SK-N-SH (cell line): ENCODE results near the gene TCF19. TPM values are rescaled to one million over a fixed set of nuclear protein-coding genes. Genes with fewer than 3 reads are reported as not detected.

Experiments used
- CTCF ChIA-PET: fragments of 300-600, 350-600 bp; formaldehyde crosslinking; extraction: SDS; loops from one replicate; lab custom pipeline; 2021; lab: Yijun Ruan, JAX
- POLR2A ChIA-PET: fragments of 350-600 bp; sonication (Branson Sonifier 250); formaldehyde crosslinking; extraction: SDS; loops from one replicate; lab custom pipeline; 2020; ENCODE audit warnings: antibody characterized with exemption, inconsistent platforms; lab: Yijun Ruan, JAX
- DNase-seq: peaks from one replicate; pipeline ENCODE4 v3.0.0; 2012
- H2AFZ ChIP-seq: fragments of 200-600 bp; sonication (generic); 2 replicates; pipeline ENCODE4 v1.8.1; 2016; ENCODE audit warnings: antibody characterized with exemption, mild to moderate bottlenecking, low read depth
- H3F3A ChIP-seq: fragments of 200-600 bp; sonication (generic); replicated peaks from 2 replicates; pipeline ENCODE3; 2016; ENCODE audit warnings: antibody characterized with exemption, mild to moderate bottlenecking; ENCODE audit not compliant: insufficient read depth
- H3K27ac ChIP-seq, 2 experiments: fragments of 200-500 bp in 1 of 2; fragments of 200-600 bp in 1 of 2; sonication (Bioruptor generic) in 1 of 2; sonication (generic), shearing (Covaris generic) in 1 of 2; 2 replicates each; pipeline versions ENCODE4 v1.5.1 to v1.6.1; 2014 to 2016; ENCODE audit warnings: low read depth in 2 of 2, inconsistent platforms in 1 of 2, low read length in 1 of 2, mild to moderate bottlenecking in 1 of 2, mixed read lengths in 1 of 2
- H3K27me3 ChIP-seq: fragments of 200-600 bp; sonication (generic), shearing (Covaris generic); 2 replicates; pipeline ENCODE4 v1.6.1; 2016; ENCODE audit warnings: mixed run types; ENCODE audit not compliant: insufficient read depth
- H3K36me3 ChIP-seq, 2 experiments: fragments of 200-500 bp in 1 of 2; fragments of 200-600 bp in 1 of 2; sonication (Bioruptor generic) in 1 of 2; sonication (generic) in 1 of 2; replicated peaks in 1 of 2; 2 replicates each; pipeline versions ENCODE3 to v1.5.1; 2014 to 2016; ENCODE audit warnings: low read length in 1 of 2, mild to moderate bottlenecking in 1 of 2; ENCODE audit not compliant: insufficient read depth in 2 of 2, control insufficient read depth in 1 of 2
- H3K4me1 ChIP-seq, 2 experiments: fragments of 200-500 bp in 1 of 2; fragments of 200-600 bp in 1 of 2; sonication (Bioruptor generic) in 1 of 2; sonication (generic), shearing (Covaris generic) in 1 of 2; 2 replicates each; pipeline versions ENCODE4 v1.5.1 to v1.6.1; 2014 to 2016; ENCODE audit warnings: low read depth in 1 of 2, low read length in 1 of 2, mixed run types in 1 of 2; ENCODE audit not compliant: insufficient read depth in 2 of 2, control insufficient read depth in 1 of 2
- H3K4me2 ChIP-seq: fragments of 200-600 bp; sonication (generic), shearing (Covaris generic); 2 replicates; pipeline ENCODE4 v1.6.1; 2017; ENCODE audit warnings: mixed run types
- H3K4me3 ChIP-seq, 2 experiments: fragments of 200-500 bp in 1 of 2; fragments of 200-600 bp in 1 of 2; sonication (Bioruptor generic) in 1 of 2; sonication (generic), shearing (Covaris generic) in 1 of 2; 2 replicates each; pipeline versions ENCODE4 v1.5.1 to v1.8.1; 2014 to 2016; ENCODE audit warnings: low read depth in 2 of 2, inconsistent platforms in 1 of 2, low read length in 1 of 2, mild to moderate bottlenecking in 1 of 2, mixed read lengths in 1 of 2, moderate library complexity in 1 of 2
- H3K79me2 ChIP-seq: fragments of 200-600 bp; sonication (generic); 2 replicates; pipeline ENCODE4 v1.8.1; 2017; ENCODE audit warnings: mild to moderate bottlenecking; ENCODE audit not compliant: insufficient read depth
- H3K9ac ChIP-seq: fragments of 200-600 bp; sonication (generic); 2 replicates; pipeline ENCODE4 v1.6.1; 2017; ENCODE audit warnings: mixed run types
- H3K9me2 ChIP-seq: fragments of 200-600 bp; sonication (generic); 2 replicates; pipeline ENCODE4 v1.6.1; 2017; ENCODE audit warnings: mixed run types
- H3K9me3 ChIP-seq: fragments of 200-600 bp; sonication (generic); 2 replicates; pipeline ENCODE4 v1.6.1; 2017; ENCODE audit warnings: mixed run types, mild to moderate bottlenecking, moderate library complexity
- H4K20me1 ChIP-seq: fragments of 200-600 bp; sonication (generic); 2 replicates; pipeline ENCODE4 v1.6.1; 2017; ENCODE audit warnings: mild to moderate bottlenecking, mixed run types; ENCODE audit not compliant: insufficient read depth
- CHD2 ChIP-seq: fragments of 150-350 bp; IDR thresholded peaks from 2 replicates; pipeline ENCODE4 v1.6.1; 2018; ENCODE audit warnings: low read length; ENCODE audit not compliant: partially characterized antibody
- CTCF ChIP-seq: fragments of 200-600 bp; sonication (generic); IDR thresholded peaks from 2 replicates; pipeline ENCODE4 v1.6.1; 2017; ENCODE audit warnings: antibody characterized with exemption, mild to moderate bottlenecking, moderate library complexity
- ELF1 ChIP-seq: IDR thresholded peaks from 2 replicates; pipeline ENCODE4 v1.4.0; 2012
- EZH2phosphoT487 ChIP-seq: fragments of 200-600 bp; sonication (generic); IDR thresholded peaks from 2 replicates; pipeline ENCODE4 v1.6.1; 2017; ENCODE audit warnings: low read depth, mixed run types, mild to moderate bottlenecking, antibody characterized with exemption, moderate library complexity, borderline replicate concordance
- FOXJ3 ChIP-seq: sonication (generic); formaldehyde crosslinking; IDR thresholded peaks from 2 replicates; pipeline ENCODE4 v1.5.1; 2020; ENCODE audit warnings: mild to moderate bottlenecking, missing genetic modification reagents
- FOXM1 ChIP-seq: IDR thresholded peaks from 2 replicates; pipeline ENCODE4 v1.4.0; 2012; ENCODE audit warnings: low read depth, mild to moderate bottlenecking
- MEF2A ChIP-seq: IDR thresholded peaks from 2 replicates; pipeline ENCODE4 v1.4.0; 2012; ENCODE audit warnings: low read depth, borderline replicate concordance
- MXI1 ChIP-seq: IDR thresholded peaks from 2 replicates; pipeline ENCODE4 v1.6.1; 2012; ENCODE audit warnings: mild to moderate bottlenecking, low read depth, low read length, improper control_type of control experiment
- POLR2AphosphoS5 ChIP-seq: IDR thresholded peaks from 2 replicates; pipeline ENCODE4 v1.6.1; 2012; ENCODE audit warnings: low read depth, low read length
- REST ChIP-seq: IDR thresholded peaks from 2 replicates; pipeline ENCODE4 v1.6.1; 2012; ENCODE audit warnings: mild to moderate bottlenecking, low read depth, low read length, moderate library complexity
- RFX5 ChIP-seq: IDR thresholded peaks from 2 replicates; pipeline ENCODE4 v1.6.1; 2012; ENCODE audit warnings: mild to moderate bottlenecking, improper control_type of control experiment, low read length
- RXRA ChIP-seq: IDR thresholded peaks from 2 replicates; pipeline ENCODE4 v1.4.0; 2012; ENCODE audit warnings: low read depth, mild to moderate bottlenecking, borderline replicate concordance
- SIN3A ChIP-seq: IDR thresholded peaks from 2 replicates; pipeline ENCODE4 v1.6.1; 2012; ENCODE audit warnings: low read depth, mild to moderate bottlenecking, low read length, moderate library complexity, borderline replicate concordance
- YY1 ChIP-seq: IDR thresholded peaks from 2 replicates; pipeline ENCODE4 v1.4.0; 2012; ENCODE audit warnings: low read depth, mild to moderate bottlenecking
- ZBTB33 ChIP-seq: IDR thresholded peaks from 2 replicates; pipeline ENCODE4 v1.4.0; 2012; ENCODE audit warnings: low read depth, borderline replicate concordance
- WGBS: methylation state at CpG from one replicate; pipeline ENCODE4 v1.1.6; 2017; ENCODE audit warnings: low lambda C conversion rate; 5-methylcytosine and 5-hydroxymethylcytosine counted together
- polyA plus RNA-seq, 3 experiments: library from polyadenylated mRNA; depleted of rRNA; stranded (reverse); fragments of >200 nt; gene quantifications; 2 replicates each; pipeline ENCODE4 v1.2.3, GENCODE V29; 2012
- TF ChIP-seq, protein P1 (sequence below): IDR thresholded peaks from 2 replicates; pipeline ENCODE4 v1.4.0; 2012; ENCODE audit warnings: low read depth
- TF ChIP-seq, protein P2 (sequence below): IDR thresholded peaks from 2 replicates; pipeline ENCODE4 v1.4.0; 2012; ENCODE audit warnings: low read depth, borderline replicate concordance
- TF ChIP-seq, protein P3 (sequence below): fragments of 150-350 bp; IDR thresholded peaks from 2 replicates; pipeline ENCODE4 v1.6.1; 2016; ENCODE audit warnings: mild to moderate bottlenecking, low read depth, low read length

TCF19 gene
- polyA plus RNA-seq, 1 of the 3 experiments (the other 2 are of a cell fraction): 9.3 TPM

DNA sequence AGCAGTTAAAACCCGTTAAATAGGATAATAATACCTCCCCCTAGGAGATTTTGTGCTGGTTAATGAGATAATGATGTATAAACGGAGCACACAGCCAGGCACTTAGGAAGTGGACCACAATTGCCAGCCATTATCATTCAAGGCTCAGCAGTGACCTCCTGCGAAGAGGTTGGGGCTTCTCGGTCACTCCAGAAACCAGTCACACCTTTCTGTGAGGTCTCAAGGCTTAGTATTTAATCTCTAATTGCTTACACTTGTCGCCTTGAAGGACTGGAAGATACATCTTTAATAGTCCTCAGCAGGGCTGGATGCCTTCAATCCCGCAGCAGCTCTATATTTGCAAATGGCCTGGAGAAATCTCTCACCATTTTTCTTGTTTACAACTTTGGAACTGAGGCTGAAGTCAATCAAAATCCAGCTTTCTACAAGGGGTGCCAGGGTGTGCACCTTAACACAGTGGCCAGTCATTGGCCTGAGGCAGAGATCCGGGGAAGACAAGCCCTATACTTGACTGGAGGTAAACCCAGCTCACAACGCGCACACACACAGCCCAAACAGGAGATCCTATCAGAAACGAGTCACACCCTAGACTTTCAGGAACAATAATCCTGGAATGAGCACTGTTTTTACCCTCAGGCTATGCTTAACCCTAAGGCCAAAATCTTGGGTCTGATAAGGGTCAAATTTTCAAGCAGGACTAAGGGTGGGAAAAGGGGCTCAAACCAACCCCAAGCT, 10.9 kb downstream of the TCF19 start:
- WGBS: 80% methylated on average over 10 of the region's 10 CpGs
- Histone ChIP-seq H3K9ac (no peak overlapping the region), H3F3A (no peaks in the 10 kb centered on the region), H3K4me2 (no peak overlapping the region), H2AFZ (no peak overlapping the region), H4K20me1 (no peaks in the 10 kb centered on the region), H3K4me3 (no peak overlapping the region), H3K79me2 (no peaks in the 10 kb centered on the region), H3K9me2 (no peaks in the 10 kb centered on the region), H3K4me1 (no peaks in the 10 kb centered on the region), H3K27ac (no peak overlapping the region), H3K27me3 (no peaks in the 10 kb centered on the region), H3K9me3 (no peaks in the 10 kb centered on the region), H3K36me3 (no peaks in the 10 kb centered on the region)
- TF ChIP-seq MXI1 (no peak), FOXM1 (no peak), CHD2 (no peak), SIN3A (no peak), RFX5 (no peak), POLR2AphosphoS5 (no peak), EZH2phosphoT487 (no peak), REST (no peak), MEF2A (no peak), YY1 (no peak), FOXJ3 (CRISPR knock-in tag) (no peak), ELF1 (no peak), ZBTB33 (no peak), CTCF (no peak), RXRA (no peak)
- TF ChIP-seq, protein P1, sequence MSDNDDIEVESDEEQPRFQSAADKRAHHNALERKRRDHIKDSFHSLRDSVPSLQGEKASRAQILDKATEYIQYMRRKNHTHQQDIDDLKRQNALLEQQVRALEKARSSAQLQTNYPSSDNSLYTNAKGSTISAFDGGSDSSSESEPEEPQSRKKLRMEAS: no peak
- TF ChIP-seq, protein P2, sequence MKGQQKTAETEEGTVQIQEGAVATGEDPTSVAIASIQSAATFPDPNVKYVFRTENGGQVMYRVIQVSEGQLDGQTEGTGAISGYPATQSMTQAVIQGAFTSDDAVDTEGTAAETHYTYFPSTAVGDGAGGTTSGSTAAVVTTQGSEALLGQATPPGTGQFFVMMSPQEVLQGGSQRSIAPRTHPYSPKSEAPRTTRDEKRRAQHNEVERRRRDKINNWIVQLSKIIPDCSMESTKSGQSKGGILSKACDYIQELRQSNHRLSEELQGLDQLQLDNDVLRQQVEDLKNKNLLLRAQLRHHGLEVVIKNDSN: no peak
- TF ChIP-seq, protein P3, sequence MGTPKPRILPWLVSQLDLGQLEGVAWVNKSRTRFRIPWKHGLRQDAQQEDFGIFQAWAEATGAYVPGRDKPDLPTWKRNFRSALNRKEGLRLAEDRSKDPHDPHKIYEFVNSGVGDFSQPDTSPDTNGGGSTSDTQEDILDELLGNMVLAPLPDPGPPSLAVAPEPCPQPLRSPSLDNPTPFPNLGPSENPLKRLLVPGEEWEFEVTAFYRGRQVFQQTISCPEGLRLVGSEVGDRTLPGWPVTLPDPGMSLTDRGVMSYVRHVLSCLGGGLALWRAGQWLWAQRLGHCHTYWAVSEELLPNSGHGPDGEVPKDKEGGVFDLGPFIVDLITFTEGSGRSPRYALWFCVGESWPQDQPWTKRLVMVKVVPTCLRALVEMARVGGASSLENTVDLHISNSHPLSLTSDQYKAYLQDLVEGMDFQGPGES: no peak
- no peak for DNase-seq
- POLR2A ChIA-PET: no interaction called here
- CTCF ChIA-PET: no interaction called here
